NB4 (cell line): Measurements from ENCODE around the gene CIAO2B.

ENCODE experiments used
- CTCF ChIP-seq: IDR thresholded peaks from one replicate; pipeline ENCODE4 v1.5.1; 2012; ENCODE audit warnings: low read depth, low read length
- POLR2A ChIP-seq: IDR thresholded peaks from 2 replicates; pipeline ENCODE4 v1.6.1; 2011; ENCODE audit warnings: mild to moderate bottlenecking; ENCODE audit not compliant: insufficient read length; ENCODE audit errors: extremely low read depth

GRCh38 chr16:66960270-66960669 lies 26.1 kb upstream of the CIAO2B start:
- no peak for TF ChIP-seq CTCF
- TF ChIP-seq POLR2A = no peak
